GM19025 (cell line): Measurements from ENCODE around the gene PHF21A.

Source experiments
- ATAC-seq: cut with Tn5 transposase; IDR thresholded peaks from one replicate; pipeline ENCODE4 v1.9.1; 2021; ENCODE audit warnings: mild to moderate bottlenecking, low read depth, moderate library complexity; ENCODE audit not compliant: unreplicated experiment

Gene PHF21A

DNA sequence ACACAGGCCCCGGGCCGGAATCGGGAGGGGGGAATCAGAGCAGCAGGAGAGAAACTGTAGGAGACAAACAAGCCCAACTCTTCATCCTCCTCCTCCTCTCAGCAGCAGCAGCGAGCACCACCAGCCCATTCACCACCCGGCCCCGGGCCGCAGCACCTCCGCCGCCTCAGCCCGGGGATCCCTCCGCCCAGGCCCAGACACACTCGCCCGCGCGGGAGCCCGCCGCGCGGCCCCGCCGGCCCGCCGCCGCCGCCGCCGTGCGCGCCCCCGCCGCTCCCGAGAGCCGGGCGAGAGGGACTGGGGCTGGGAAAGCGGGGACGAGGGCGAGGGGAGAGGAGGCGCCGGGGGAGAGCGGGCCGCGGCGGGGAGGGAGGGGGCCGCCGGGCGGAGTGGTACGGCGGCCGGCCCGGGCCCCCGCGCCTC is at the start of gene PHF21A:
PHF21A (minus strand) TSS at position 154 of the 423 bp plus-strand sequence. CDS start 37,235 bp downstream, outside the sequence.
- ATAC-seq: peak; percentile 54

GRCh38 chr11:46170797-46171196 is 49.5 kb upstream of the PHF21A start:
- ATAC-seq: no peak

DNA sequence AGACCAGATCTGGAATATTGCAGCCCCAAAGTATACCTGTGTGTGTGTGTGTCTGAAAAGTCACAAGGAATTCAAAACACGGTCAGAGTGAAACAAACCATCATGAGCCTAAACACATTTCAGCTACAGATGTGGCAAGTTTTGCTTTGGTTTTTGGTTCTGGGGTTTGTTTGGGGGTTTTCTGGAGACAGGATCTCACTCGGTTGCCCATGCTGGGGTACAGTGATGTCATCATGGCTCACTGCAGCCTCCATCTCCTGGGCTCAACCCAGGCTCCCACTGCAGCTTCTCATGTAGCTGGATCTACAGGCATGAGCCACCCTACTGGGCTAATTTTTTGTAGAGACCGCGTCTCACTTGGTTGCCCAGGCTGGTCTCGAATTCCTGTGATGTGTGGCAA is 41.4 kb upstream of the PHF21A start:
- no peak for ATAC-seq

DNA sequence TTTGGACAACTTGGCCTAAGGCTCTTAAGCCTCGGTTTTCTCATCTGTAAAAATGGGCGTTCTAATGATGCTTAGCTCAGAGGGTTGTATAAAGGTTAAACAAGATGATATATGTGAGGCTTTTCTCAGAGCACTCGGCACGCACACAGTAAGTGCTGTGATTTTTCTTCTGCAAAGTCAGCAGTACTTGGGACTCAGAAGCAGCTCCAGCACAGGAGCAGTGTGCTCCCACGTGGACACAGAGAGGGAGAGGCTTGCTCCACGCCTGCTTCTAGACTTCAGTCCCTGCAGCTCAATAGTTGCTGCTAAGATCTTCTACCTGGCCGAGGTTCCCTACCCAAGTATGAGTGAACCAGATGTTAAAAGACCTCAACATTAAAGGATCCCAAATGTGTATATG is 39.9 kb upstream of the PHF21A start:
- ATAC-seq: no peak

- ATAC-seq: no peak
Measured at GRCh38 chr11:46160100-46160499, 38.8 kb upstream of the PHF21A start.

DNA sequence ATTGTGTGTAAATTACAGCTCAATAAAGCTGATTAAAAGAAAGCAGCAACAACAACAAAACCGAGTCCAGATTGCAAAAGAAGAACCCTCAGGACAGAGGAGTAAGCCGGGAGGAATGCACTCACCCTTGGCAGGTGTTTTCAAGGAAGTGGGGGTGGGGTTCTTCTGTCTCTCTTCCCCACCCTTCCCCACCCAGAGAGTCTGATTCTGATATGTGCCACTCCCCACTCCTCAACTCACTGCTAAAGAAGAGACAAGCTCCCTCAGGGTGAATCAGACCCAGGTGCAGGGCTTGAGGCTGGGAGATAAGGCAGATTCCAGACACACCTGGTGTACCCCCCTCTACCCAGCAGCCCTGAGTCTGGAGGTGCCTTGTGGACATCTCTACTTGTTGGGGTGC is 38.4 kb upstream of the PHF21A start:
- ATAC-seq: no peak

DNA sequence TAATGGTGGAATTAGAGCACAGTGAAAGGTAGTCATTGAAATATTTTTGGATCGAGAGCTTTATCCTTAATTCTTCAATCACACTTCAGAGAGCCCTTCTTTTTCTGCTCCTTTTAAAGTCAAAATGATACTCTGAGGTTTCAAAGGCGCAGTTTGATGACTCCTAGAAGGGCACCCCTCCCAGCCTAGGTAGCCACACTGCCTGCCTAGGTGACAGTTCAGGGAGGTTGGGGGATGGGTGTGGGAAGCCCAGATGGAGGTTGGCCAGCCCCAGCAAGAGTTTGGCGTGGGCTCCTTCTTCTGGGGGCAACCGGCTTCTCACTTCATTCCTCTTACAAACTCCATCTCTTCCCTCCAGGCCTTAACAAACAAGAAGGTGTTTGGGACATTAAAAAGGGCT is 28.6 kb upstream of the PHF21A start:
- ATAC-seq: no peak

- ATAC-seq: no peak
Measured at GRCh38 chr11:46149342-46149741, 28.1 kb upstream of the PHF21A start.

DNA sequence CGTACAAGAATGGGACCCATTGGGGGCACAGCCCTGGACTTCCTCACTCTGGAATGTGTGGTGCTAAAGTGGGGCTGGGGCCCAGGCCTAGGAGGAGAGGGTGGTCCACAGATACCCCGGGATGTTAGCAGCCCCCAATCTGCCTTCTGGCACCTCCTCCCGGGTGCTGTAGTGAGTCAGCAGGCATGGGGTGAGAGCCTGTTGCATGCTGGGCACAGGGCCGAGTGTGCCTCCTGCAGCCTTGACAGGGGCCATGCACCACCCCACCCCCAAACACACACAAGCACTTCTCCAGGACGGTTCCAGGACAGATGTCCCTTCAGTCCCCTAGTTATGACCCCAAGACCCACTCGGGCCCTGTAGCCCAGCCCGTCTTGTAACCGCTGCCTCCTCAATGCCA is 23.5 kb upstream of the PHF21A start:
- no peak for ATAC-seq

GRCh38 chr11:46143049-46143806 is 22.0 kb upstream of the PHF21A start:
- no peak for ATAC-seq

DNA sequence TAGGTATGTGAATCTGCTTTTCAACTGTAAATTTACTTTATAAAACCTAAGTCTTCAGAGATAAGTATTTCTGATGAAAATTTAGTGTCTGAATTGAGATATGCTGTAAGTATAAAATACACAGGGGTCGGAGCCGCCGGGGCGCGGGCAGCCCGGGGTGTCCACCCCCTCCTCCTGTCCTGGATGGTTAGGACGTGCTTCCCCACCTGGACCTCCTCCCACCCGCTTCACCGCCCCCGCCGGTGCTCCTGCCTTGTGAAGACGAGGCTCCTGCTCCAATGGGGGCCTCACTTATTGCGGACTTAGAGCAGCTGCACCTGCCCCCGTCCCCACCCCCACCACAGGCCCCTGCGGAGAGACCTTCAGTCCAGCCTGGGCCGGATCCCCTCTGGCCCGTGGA is 21.3 kb upstream of the PHF21A start:
- ATAC-seq: no peak

GRCh38 chr11:46141597-46141996 is 20.3 kb upstream of the PHF21A start:
- no peak for ATAC-seq

GRCh38 chr11:46134540-46134939 is 13.3 kb upstream of the PHF21A start:
- ATAC-seq: no peak

DNA sequence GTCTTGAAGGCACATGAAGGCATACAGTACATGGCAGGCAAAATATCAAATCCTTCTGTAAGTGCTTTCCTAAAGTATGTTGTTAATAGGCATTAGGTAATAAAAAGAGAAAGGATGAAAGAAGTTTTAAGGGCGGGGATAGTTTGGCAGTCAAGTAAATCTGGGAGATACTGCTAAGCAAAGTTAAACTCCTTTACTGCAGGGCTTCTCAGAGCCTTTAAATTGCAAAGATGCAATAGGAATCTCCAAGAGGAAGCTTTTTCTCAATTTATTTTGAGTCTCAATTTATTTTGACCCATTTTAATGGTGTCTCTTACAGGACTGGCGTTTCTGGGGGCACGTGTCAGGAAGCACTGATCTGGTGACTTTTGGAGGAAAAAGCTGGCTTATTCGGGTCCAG is 12.8 kb upstream of the PHF21A start:
- no peak for ATAC-seq

GRCh38 chr11:46133119-46133518 is 11.9 kb upstream of the PHF21A start:
- no peak for ATAC-seq

DNA sequence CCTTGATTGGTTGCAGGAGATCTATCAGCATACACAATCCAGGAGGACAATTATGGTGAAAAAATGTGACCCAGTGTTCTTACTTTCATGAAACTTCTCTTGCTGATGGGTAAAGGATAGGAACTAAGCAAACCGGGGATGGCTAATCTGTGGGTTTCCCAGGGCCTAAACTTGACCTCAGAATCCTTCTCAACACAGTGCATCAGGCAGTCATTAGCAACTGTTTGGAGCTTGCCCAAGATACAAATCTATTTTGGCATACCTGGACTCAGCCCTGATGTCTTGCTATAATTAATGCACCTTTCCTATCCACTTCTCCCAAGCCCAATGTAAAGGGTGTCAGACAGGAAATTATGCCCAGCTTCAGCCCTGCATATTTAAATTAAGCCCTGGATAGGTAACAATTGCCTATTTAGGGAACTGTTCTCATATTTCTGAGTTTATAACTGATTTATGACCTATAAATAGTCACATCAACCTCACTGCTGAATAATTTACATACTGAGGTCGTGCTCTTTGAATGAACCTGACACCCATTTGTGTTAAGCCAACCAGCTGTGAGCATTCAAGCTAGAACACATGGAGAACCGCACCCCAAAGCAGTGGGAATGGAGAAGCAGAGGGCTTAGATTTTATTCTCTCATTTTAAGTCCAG is 9.2 kb upstream of the PHF21A start:
- ATAC-seq: no peak

- ATAC-seq: no peak
Measured at GRCh38 chr11:46129133-46129532, 7.9 kb upstream of the PHF21A start.

DNA sequence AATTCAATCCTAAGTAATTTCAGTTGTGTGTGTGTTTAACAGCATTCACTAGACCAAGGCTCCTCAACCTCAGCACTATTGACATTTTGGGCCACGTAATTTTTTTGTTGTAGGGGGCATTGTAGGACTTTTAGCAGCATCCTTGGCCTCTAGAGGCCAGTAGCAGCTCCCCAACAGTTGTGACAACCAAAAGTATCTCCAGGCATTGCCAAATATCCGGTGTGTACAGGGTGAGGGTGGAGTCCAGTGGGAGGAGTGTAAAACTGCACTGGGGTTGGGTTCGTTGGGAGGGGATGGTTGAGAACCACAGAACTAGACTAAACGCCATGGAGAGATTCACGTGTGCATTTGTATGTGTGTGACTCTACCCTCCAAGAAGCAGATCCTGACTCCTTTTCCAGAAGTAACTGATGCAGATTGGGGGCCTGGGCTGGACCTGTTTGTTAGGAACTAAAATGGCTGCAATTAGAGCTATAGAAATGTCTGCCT is 5.9 kb upstream of the PHF21A start:
- ATAC-seq: no peak

- no peak for ATAC-seq
Measured at GRCh38 chr11:46125284-46125683, 4.0 kb upstream of the PHF21A start.

DNA sequence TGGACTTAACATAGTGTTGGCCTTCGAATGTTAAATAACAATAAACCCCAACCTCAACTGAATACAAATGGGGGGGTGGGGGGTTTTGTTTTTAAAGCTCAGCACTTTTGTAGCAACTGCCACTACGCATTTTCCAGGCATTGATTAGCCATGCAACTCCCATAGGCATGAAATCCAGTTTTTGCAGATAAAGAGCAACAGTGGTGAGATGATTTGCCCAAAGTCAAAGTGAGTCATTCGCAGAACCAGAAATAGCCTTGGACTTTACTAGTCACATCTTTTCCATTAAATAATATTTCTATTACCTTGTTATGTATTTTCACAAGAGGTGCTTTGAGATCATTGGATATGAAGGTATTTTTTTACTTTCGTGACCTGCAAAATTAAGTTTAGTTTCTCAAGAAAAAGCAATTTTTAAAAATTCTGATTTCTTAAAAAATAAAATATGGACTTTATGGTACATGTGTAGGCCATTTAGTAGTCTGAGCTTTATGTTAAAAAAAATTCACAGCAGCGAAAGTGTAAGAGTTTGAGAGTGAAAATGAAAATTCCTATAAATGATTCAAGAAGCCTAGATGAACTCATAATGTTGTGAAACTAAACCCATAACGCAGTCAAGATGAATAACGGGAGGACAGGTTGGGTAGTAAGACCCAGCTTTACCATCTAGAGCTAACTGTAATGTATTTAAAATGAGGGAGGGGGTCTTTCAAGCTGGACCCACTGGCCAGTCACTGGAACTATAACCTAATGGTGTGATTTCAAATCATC is 1.9 kb upstream of the PHF21A start:
- ATAC-seq: no peak
